ENCODE measurements around the gene MORC3. TPM values are rescaled to one million over a fixed set of nuclear protein-coding genes. Genes with fewer than 3 reads are reported as not detected.

Gene MORC3
- total RNA-seq, 3 donors from 2014 or later = 38.9 to 62.8 (median 54.7) TPM

GRCh38 chr21:36419996-36420395 lies 100.0 kb downstream of the MORC3 start:
- peak; percentile 43 to 78 for DNase-seq (ENCODE audit: low spot score in 2 of 2)
- Histone ChIP-seq H3K27ac (no peak overlapping the region), H3K4me1 (no peaks in the 10 kb centered on the region), H3K27me3 (no peaks in the 10 kb centered on the region), H3K9me3 (no peaks in the 10 kb centered on the region), H3K36me3 (no peaks in the 10 kb centered on the region), H3K4me3 (no peak overlapping the region)
- TF ChIP-seq POLR2AphosphoS5 (IDR thresholded peaks at IDR 0.05) (no peak), POLR2A (IDR thresholded peaks at IDR 0.05) (no peak)
- TF ChIP-seq, protein P1, sequence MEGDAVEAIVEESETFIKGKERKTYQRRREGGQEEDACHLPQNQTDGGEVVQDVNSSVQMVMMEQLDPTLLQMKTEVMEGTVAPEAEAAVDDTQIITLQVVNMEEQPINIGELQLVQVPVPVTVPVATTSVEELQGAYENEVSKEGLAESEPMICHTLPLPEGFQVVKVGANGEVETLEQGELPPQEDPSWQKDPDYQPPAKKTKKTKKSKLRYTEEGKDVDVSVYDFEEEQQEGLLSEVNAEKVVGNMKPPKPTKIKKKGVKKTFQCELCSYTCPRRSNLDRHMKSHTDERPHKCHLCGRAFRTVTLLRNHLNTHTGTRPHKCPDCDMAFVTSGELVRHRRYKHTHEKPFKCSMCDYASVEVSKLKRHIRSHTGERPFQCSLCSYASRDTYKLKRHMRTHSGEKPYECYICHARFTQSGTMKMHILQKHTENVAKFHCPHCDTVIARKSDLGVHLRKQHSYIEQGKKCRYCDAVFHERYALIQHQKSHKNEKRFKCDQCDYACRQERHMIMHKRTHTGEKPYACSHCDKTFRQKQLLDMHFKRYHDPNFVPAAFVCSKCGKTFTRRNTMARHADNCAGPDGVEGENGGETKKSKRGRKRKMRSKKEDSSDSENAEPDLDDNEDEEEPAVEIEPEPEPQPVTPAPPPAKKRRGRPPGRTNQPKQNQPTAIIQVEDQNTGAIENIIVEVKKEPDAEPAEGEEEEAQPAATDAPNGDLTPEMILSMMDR (IDR thresholded peaks at IDR 0.05) = peak in 2 of 3 donors; percentile 75
- intact Hi-C loops (cut with DNase I; ENCODE audit: low total_unique reads) = no loop called here

- Histone ChIP-seq H3K9me3 (no peaks in the 10 kb centered on the region), H3K27me3 (no peaks in the 10 kb centered on the region), H3K36me3 (no peaks in the 10 kb centered on the region), H3K4me1 (no peaks in the 10 kb centered on the region), H3K27ac (no peak overlapping the region), H3K4me3 (no peak overlapping the region)
- TF ChIP-seq, protein P1 (IDR thresholded peaks at IDR 0.05) = no peak
- TF ChIP-seq POLR2AphosphoS5 (IDR thresholded peaks at IDR 0.05) (no peak), POLR2A (IDR thresholded peaks at IDR 0.05) (no peak)
- intact Hi-C loops (cut with DNase I; ENCODE audit: low total_unique reads) = no loop called here
- DNase-seq (ENCODE audit: low spot score in 2 of 2) = no peak
These were observed 100.8 kb downstream of the MORC3 start for GRCh38 chr21:36420571-36421339.

GRCh38 chr21:36422279-36423098 lies 102.5 kb downstream of the MORC3 start:
- DNase-seq (ENCODE audit: low spot score in 2 of 2) = peak in 1 of 2 donors; percentile 55
- no peak overlapping the region for H3K27ac ChIP-seq
- no peaks in the 10 kb centered on the region for H3K9me3 ChIP-seq
- H3K4me1 ChIP-seq = no peaks in the 10 kb centered on the region
- TF ChIP-seq POLR2AphosphoS5 (IDR thresholded peaks at IDR 0.05) = no peak
- TF ChIP-seq, protein P1 (IDR thresholded peaks at IDR 0.05) = peak in 1 of 3 donors; percentile 31
- H3K4me3 ChIP-seq = no peak overlapping the region
- no peaks in the 10 kb centered on the region for H3K36me3 ChIP-seq
- intact Hi-C loops (cut with DNase I; ENCODE audit: low total_unique reads) = no loop called here
- H3K27me3 ChIP-seq = no peaks in the 10 kb centered on the region

DNA sequence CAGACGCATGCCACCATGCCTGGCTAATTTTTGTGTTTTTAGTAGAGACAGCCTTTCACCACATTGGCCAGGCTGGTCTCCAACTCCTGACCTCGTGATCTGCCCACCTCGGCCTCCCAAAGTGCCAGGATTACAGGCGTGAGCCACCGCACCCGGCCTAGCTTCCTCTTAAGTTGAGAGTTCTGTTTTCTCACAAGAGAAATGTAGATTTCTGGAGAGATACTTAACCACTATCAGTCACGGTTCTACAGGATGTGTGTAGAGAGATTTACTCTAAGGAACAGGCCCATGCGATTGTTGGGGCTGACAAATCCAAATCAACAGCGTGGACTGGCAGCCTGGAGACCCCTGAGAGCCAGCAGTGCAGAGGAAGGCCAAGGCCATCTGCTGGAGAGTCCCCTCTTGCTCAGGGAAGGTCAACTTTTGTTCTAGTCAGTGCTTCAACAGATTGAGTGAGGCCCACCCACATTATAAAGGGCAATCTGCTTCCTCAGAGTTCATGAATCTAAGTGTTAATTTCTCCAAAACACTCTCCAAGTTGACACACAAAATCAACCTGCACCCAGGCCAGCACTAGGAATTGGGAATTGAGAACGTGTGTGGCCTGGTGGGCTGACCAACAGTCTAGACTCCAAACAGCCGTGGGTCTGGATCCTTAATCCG lies 103.9 kb downstream of the MORC3 start:
- DNase-seq (ENCODE audit: low spot score in 2 of 2) = no peak
- TF ChIP-seq, protein P1 (IDR thresholded peaks at IDR 0.05) = no peak
- TF ChIP-seq POLR2A (IDR thresholded peaks at IDR 0.05) (no peak), POLR2AphosphoS5 (IDR thresholded peaks at IDR 0.05) (no peak)
- Histone ChIP-seq H3K4me1 (no peaks in the 10 kb centered on the region), H3K4me3 (no peak overlapping the region), H3K27ac (no peak overlapping the region), H3K27me3 (no peaks in the 10 kb centered on the region), H3K36me3 (no peaks in the 10 kb centered on the region), H3K9me3 (no peaks in the 10 kb centered on the region)
- intact Hi-C loops (cut with DNase I; ENCODE audit: low total_unique reads) = no loop called here
